HG03442 (cell line): ENCODE measurements around the gene HYCC1.
"Not testable (repeated sequence)": the region's sequence is repeated elsewhere in the genome, so short reads cannot be mapped to it uniquely, and the experiment has no call there.

Experiments used
- ATAC-seq: cut with Tn5 transposase; IDR thresholded peaks from one replicate; pipeline ENCODE4 v1.9.1; 2021; ENCODE audit warnings: mild to moderate bottlenecking, moderate library complexity; ENCODE audit not compliant: unreplicated experiment

The HYCC1 gene

DNA sequence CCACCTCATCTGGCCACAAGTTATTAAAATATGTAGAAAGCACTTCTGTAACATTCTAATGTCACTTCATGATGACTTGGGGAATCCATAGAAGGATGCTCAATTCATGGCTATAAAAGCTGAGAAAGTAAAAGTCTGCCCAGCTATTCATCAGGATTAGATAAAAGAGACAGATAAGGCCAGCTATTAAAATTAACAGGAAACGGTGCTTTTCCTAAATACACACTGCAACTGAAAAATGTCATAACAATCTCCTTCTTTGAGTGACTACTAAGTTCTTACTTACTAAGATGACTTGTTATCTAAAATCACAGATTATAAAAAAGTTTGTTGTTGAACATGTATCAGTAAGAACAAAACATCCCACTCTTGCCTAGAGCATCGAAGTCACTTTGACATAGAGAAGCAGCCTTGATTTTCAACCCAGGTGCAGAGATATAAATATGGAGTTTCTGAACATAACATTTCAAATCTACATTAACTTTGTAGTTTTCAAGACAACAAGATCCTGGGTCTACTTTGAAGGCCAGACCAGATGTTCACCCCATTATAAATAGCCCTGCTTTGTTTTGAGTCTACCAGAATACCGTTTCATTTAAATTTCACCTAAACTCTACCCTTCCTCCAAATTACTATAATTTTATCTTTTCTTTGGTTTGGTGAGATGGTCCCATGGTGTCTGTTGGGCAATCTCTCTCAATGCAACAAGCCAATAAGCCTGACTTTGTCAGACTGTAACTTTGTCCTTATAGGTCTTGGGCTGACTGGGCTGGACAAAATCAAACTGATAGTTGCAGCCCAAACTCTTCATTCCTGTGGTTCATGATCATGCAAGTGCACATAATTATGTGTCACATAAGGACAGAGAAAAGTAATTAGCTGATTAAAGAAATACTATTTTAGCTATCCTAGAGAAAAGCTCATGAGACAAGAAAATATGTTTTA lies 24.0 kb downstream of the HYCC1 start:
- no peak for ATAC-seq

DNA sequence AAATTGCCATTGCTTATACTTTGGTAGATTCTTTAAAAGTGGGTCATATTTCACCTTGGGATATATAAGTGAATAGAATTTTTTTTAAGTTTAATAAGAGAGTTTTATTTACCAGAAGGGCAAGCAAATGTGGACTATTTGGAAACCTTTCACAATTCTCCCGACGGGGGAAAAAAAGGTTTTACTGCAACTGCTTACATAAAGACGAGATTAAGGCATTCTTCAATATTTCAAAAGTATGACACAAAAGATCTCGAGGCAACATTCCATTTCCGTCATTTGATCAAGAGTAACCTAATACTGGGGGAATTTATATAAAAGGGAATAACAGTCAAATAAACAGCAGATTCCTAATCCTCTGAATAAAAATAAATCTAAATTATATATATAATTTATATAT lies 28.5 kb downstream of the HYCC1 start:
- ATAC-seq = no peak

DNA sequence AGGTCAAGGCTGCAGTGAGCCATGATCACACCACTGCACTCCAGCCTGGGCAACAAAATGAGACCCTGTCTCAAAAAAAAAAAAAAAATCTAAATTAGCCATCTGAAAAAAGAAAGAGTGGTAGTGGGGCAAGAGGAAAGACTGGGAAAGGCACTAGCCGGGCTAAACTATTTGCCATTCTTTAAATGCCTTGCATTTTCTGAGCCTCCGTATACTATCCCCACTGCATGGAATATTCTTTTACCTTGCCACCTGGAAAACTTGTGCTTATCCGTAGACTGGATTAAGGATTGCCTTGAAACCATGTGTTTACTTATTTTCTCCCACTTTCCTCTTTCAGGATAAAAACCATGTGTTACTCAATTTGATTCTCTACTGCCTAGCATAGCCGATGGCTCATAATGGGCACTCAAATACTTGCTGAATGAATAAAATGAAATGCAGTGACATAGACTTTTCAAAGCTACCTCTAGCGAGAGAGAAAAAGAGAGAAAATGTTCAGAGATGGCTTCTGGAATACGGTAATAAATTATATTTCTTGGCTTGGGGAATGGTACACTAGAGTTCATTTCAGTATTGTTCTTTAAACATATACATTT lies 30.6 kb downstream of the HYCC1 start:
- no peak for ATAC-seq

DNA sequence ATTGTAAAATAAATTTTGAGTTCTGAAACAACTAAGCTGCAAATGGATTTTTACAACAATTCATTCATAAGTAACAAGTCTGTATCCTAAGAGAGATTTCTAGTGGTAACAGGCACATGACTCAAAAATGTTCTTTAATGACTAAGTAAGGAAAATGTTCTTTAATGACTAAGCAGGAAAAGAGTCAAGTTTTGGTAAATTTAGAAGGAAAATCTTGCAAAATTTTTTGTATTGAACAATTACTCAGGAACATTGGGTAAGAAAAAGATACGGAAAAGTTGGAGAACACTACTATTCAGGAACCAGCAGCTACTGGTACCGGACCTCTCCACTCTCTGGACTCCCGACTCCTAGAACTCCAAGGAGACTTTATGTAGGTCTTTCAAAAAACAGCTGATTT lies 33.5 kb downstream of the HYCC1 start:
- no peak for ATAC-seq

DNA sequence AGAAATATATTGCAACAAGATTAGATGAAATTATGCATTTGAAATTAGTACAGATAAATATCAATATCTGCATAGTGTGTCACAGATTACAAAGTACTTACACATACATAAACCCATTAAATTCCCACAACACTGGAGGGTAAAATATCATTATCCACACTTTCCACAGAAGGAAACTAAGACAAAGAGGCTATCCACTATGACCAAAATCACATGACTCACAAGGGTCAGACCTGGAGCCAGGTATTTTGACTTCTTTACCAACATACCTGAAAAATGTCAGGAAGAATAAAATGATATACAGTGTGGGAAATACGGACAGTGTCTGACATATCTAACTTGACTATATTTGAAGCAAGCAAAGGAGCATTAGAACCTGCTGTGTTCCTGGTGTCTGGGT lies 34.1 kb downstream of the HYCC1 start:
- ATAC-seq = no peak

DNA sequence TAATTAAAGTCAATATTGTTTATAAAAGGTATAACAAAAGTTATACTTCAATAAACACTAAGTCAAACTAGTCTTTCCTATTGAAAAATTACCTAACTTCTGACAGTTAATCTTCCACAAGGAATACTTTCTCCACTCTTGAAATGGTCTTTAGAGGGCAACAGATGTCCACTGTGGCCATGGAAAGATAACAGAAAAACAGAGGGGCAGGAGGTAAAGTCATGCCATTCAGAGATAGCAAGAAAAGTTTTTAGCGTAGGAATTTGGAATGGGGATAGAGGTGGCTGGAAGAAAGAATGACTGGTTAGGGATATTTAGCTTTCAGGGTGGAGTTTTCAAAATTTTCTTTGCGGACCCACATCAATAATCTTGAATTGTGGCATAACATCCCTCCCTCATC lies 34.7 kb downstream of the HYCC1 start:
- ATAC-seq = no peak

DNA sequence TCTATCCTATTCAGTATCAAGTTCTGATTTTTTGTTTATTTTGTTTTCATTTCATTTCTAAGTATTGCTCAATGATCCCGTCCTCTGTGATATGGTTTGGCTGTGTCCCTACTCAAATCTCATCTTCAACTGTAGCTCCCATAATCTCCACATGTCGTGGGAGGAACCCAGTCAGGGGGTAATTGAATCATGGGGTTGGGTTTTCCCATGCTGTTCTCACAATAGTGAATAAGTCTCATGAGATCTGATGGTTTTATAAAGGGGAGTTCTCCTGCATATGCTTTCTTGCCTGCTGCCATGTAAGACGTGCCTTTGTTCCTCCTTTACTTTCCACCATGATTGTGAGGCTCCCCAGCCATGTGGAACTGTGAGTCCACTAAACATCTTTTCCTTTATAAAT lies 39.3 kb downstream of the HYCC1 start:
- ATAC-seq = not testable (repeated sequence)

GRCh38 chr7:22972207-22972606 lies 41.7 kb downstream of the HYCC1 start:
- ATAC-seq = no peak

GRCh38 chr7:22969010-22969431 lies 44.9 kb downstream of the HYCC1 start:
- no peak for ATAC-seq
